Ectodermal cell (in vitro differentiated cells): ENCODE measurements around the gene GPR137B.

Experiments
- H3K27ac ChIP-seq: 2 replicates; pipeline ENCODE4 v1.7.0; 2013; ENCODE audit warnings: mild to moderate bottlenecking, low read depth, low read length; ENCODE audit not compliant: insufficient read depth, poor library complexity, severe bottlenecking
- H3K27me3 ChIP-seq: 2 replicates; pipeline ENCODE4 v1.7.0; 2013; ENCODE audit warnings: mild to moderate bottlenecking, low read length; ENCODE audit not compliant: insufficient read depth, control insufficient read depth, poor library complexity, severe bottlenecking
- H3K36me3 ChIP-seq: one replicate; pipeline ENCODE4 v1.7.0; 2013; ENCODE audit warnings: low read length; ENCODE audit not compliant: control insufficient read depth, insufficient read depth
- H3K4me1 ChIP-seq: one replicate; pipeline ENCODE4 v1.7.0; 2013; ENCODE audit warnings: low read length; ENCODE audit not compliant: control insufficient read depth, insufficient read depth
- H3K4me3 ChIP-seq: 2 replicates; pipeline ENCODE4 v1.7.0; 2013; ENCODE audit warnings: low read depth, low read length, control low read depth; ENCODE audit not compliant: insufficient read depth
- H3K9me3 ChIP-seq: 2 replicates; pipeline ENCODE4 v1.7.0; 2013; ENCODE audit warnings: mild to moderate bottlenecking, low read length, moderate library complexity; ENCODE audit not compliant: control insufficient read depth
- WGBS, 2 experiments: methylation state at CpG; one replicate each; pipeline ENCODE4 v1.1.7; 2013; ENCODE audit warnings: missing lambda C conversion rate in 2 of 2; 5-methylcytosine and 5-hydroxymethylcytosine counted together

Gene GPR137B

GRCh38 chr1:236251587-236251986 lies 109.2 kb downstream of the GPR137B start:
- Histone ChIP-seq H3K27ac (no peak overlapping the region), H3K4me3 (no peak overlapping the region), H3K36me3 (no peaks in the 10 kb centered on the region), H3K27me3 (no peaks in the 10 kb centered on the region), H3K9me3 (no peaks in the 10 kb centered on the region), H3K4me1 (no peaks in the 10 kb centered on the region)
- 100% methylated on average over 1 of the region's 1 CpG for WGBS, 2 experiments

GRCh38 chr1:236253119-236253518 lies 110.8 kb downstream of the GPR137B start:
- no peaks in the 10 kb centered on the region for H3K27me3 ChIP-seq
- 100% methylated on average over 1 of the region's 1 CpG for WGBS, 2 experiments
- H3K36me3 ChIP-seq = no peaks in the 10 kb centered on the region
- no peaks in the 10 kb centered on the region for H3K9me3 ChIP-seq
- H3K27ac ChIP-seq = no peak overlapping the region
- H3K4me3 ChIP-seq = no peak overlapping the region
- no peaks in the 10 kb centered on the region for H3K4me1 ChIP-seq

- H3K4me1 ChIP-seq = no peaks in the 10 kb centered on the region
- no peaks in the 10 kb centered on the region for H3K36me3 ChIP-seq
- 85 to 92% methylated on average over 4 of the region's 4 CpGs for WGBS, 2 experiments
- H3K4me3 ChIP-seq = no peak overlapping the region
- no peak overlapping the region for H3K27ac ChIP-seq
- no peaks in the 10 kb centered on the region for H3K27me3 ChIP-seq
- H3K9me3 ChIP-seq = no peaks in the 10 kb centered on the region
Observed at GRCh38 chr1:236253918-236254637, 111.7 kb downstream of the GPR137B start.

GRCh38 chr1:236257216-236257615 lies 114.9 kb downstream of the GPR137B start:
- no peaks in the 10 kb centered on the region for H3K4me1 ChIP-seq
- no peaks in the 10 kb centered on the region for H3K9me3 ChIP-seq
- no peaks in the 10 kb centered on the region for H3K27me3 ChIP-seq
- no peaks in the 10 kb centered on the region for H3K36me3 ChIP-seq
- no peak overlapping the region for H3K27ac ChIP-seq
- H3K4me3 ChIP-seq = no peak overlapping the region

GRCh38 chr1:236258114-236258622 lies 115.8 kb downstream of the GPR137B start:
- Histone ChIP-seq H3K27ac (no peak overlapping the region), H3K4me1 (no peaks in the 10 kb centered on the region), H3K9me3 (no peaks in the 10 kb centered on the region), H3K27me3 (no peaks in the 10 kb centered on the region), H3K4me3 (no peak overlapping the region), H3K36me3 (no peaks in the 10 kb centered on the region)
- WGBS, 2 experiments = 85 to 91% methylated on average over 4 of the region's 4 CpGs
